MM.1S (cell line): Measurements from ENCODE around the gene MOXD1.

Experiments used
- DNase-seq: peaks from one replicate; pipeline ENCODE4 v3.0.0-alpha.2; 2015
- H2AFZ ChIP-seq: fragments of 300-600 bp; sonication (generic); 2 replicates; pipeline ENCODE4 v1.6.0; 2016; ENCODE audit warnings: antibody characterized with exemption, low read length
- H3F3A ChIP-seq: fragments of 300-600 bp; sonication (generic); 2 replicates; pipeline ENCODE4 v1.6.1; 2016; ENCODE audit warnings: mild to moderate bottlenecking, antibody characterized with exemption, low read length, moderate library complexity, mixed read lengths; ENCODE audit not compliant: insufficient read depth
- H3K27ac ChIP-seq: fragments of 300-600 bp; sonication (generic); 2 replicates; pipeline ENCODE4 v1.5.1; 2016; ENCODE audit warnings: mild to moderate bottlenecking, low read length
- H3K27me3 ChIP-seq: fragments of 300-600 bp; sonication (generic); replicated peaks from 2 replicates; pipeline ENCODE4 v1.6.0; 2016; ENCODE audit warnings: low read length; ENCODE audit not compliant: insufficient read depth
- H3K36me3 ChIP-seq: fragments of 300-600 bp; sonication (generic); replicated peaks from 2 replicates; pipeline ENCODE4 v1.6.1; 2016; ENCODE audit warnings: mild to moderate bottlenecking, low read length, mixed read lengths; ENCODE audit not compliant: insufficient read depth
- H3K4me1 ChIP-seq: fragments of 300-600 bp; sonication (generic); 2 replicates; pipeline ENCODE4 v1.6.1; 2016; ENCODE audit warnings: low read length, mixed read lengths
- H3K4me2 ChIP-seq: fragments of 300-600 bp; sonication (generic); 2 replicates; pipeline ENCODE4 v1.6.0; 2016; ENCODE audit warnings: low read depth, low read length
- H3K4me3 ChIP-seq: fragments of 300-600 bp; sonication (generic); 2 replicates; pipeline ENCODE4 v1.5.1; 2016; ENCODE audit warnings: low read length, mixed read lengths
- H3K79me2 ChIP-seq: fragments of 300-600 bp; sonication (generic); 2 replicates; pipeline ENCODE4 v1.6.1; 2016; ENCODE audit warnings: mixed run types, low read length, mixed read lengths
- H3K9ac ChIP-seq: fragments of 300-600 bp; sonication (generic); 2 replicates; pipeline ENCODE4 v1.6.1; 2016; ENCODE audit warnings: low read length, mixed read lengths
- H3K9me2 ChIP-seq: fragments of 300-600 bp; sonication (generic); replicated peaks from 2 replicates; pipeline ENCODE4 v1.6.1; 2016; ENCODE audit warnings: mild to moderate bottlenecking, low read length, mixed read lengths; ENCODE audit not compliant: insufficient read depth
- H3K9me3 ChIP-seq: fragments of 300-600 bp; sonication (generic); replicated peaks from 2 replicates; pipeline ENCODE4 v1.6.1; 2016; ENCODE audit warnings: mild to moderate bottlenecking, low read length, mixed read lengths; ENCODE audit not compliant: insufficient read depth
- H4K20me1 ChIP-seq: fragments of 300-600 bp; sonication (generic); 2 replicates; pipeline ENCODE4 v1.6.1; 2016; ENCODE audit warnings: mild to moderate bottlenecking, low read length, moderate library complexity, mixed read lengths; ENCODE audit not compliant: insufficient read depth
- CTCF ChIP-seq: fragments of 300-600 bp; sonication (generic); IDR thresholded peaks from 2 replicates; pipeline ENCODE4 v1.5.1; 2016; ENCODE audit warnings: antibody characterized with exemption, low read length, mixed read lengths
- EZH2 ChIP-seq: fragments of 300-600 bp; sonication (generic); optimal IDR thresholded peaks from 2 replicates; pipeline ENCODE3; 2017; ENCODE audit warnings: low read depth, mild to moderate bottlenecking, antibody characterized with exemption, low read length, mixed read lengths
- EZH2phosphoT487 ChIP-seq: fragments of 300-600 bp; sonication (generic); IDR thresholded peaks from 2 replicates; pipeline ENCODE4 v1.6.1; 2018; ENCODE audit warnings: antibody characterized with exemption, low read length

The MOXD1 gene

GRCh38 chr6:132391391-132392269 lies 9.6 kb downstream of the MOXD1 start:
- TF ChIP-seq CTCF (no peak), EZH2phosphoT487 (no peak), EZH2 (no peak)
- Histone ChIP-seq H2AFZ (no peak overlapping the region), H3K4me1 (no peaks in the 10 kb centered on the region), H3K4me2 (no peak overlapping the region), H3K36me3 (no peaks in the 10 kb centered on the region), H3K79me2 (no peaks in the 10 kb centered on the region), H3K9me2 (no peaks in the 10 kb centered on the region), H3F3A (no peaks in the 10 kb centered on the region), H3K9ac (no peak overlapping the region), H3K27me3 (no peaks in the 10 kb centered on the region), H3K27ac (no peak overlapping the region), H3K4me3 (no peak overlapping the region), H3K9me3 (no peaks in the 10 kb centered on the region), H4K20me1 (no peaks in the 10 kb centered on the region)
- DNase-seq = no peak

DNA sequence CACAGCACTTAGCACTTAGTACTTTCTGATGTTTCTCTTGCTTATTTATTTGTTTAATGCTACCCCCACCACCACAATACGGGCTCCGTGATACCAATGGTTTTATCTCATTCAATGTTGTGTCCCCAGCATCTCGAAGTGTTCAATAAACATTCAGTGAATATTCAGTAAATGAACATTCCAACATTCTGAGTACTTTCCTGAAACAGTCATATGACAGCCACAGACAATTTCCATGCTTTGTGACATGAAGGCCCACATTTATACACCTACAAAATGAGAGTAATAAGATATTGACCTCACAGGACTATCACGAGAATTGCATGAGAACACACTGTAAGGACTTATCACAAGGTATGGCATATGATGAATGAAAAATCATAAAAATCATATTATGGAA lies 10.8 kb downstream of the MOXD1 start:
- Histone ChIP-seq H3F3A (no peaks in the 10 kb centered on the region), H3K79me2 (no peaks in the 10 kb centered on the region), H3K36me3 (no peaks in the 10 kb centered on the region), H3K4me2 (no peak overlapping the region), H3K9me2 (no peaks in the 10 kb centered on the region), H3K9me3 (no peaks in the 10 kb centered on the region), H3K9ac (no peak overlapping the region), H3K4me1 (no peaks in the 10 kb centered on the region), H3K4me3 (no peak overlapping the region), H3K27me3 (no peaks in the 10 kb centered on the region), H3K27ac (no peak overlapping the region), H2AFZ (no peak overlapping the region), H4K20me1 (no peaks in the 10 kb centered on the region)
- TF ChIP-seq EZH2phosphoT487 = no peak
- no peak for DNase-seq

DNA sequence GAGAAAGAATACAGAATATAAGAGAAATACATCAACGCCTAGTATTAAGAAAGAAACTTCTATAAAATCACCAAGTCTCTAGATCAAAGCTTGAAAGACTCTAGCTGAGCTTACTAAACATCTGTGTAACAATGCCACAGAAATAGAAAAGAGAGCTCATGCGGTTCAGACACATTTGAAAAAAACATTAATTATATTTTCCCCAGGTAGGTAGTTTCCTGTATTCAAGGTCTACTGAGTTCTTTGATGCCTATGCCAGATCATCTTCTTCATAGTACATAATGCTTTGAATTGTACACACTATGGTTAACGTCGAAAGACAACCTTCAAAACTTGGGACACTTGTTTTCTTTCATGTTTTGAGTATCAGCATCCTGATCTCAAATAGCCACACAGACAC lies 11.3 kb downstream of the MOXD1 start:
- Histone ChIP-seq H3F3A (no peaks in the 10 kb centered on the region), H4K20me1 (no peaks in the 10 kb centered on the region), H3K4me2 (no peak overlapping the region), H3K4me3 (no peak overlapping the region), H3K9me2 (no peaks in the 10 kb centered on the region), H3K36me3 (no peaks in the 10 kb centered on the region), H2AFZ (no peak overlapping the region), H3K9me3 (no peaks in the 10 kb centered on the region), H3K27me3 (no peaks in the 10 kb centered on the region), H3K9ac (no peak overlapping the region), H3K79me2 (no peaks in the 10 kb centered on the region), H3K27ac (no peak overlapping the region), H3K4me1 (no peaks in the 10 kb centered on the region)
- no peak for TF ChIP-seq EZH2phosphoT487
- TF ChIP-seq EZH2 = no peak
- no peak for TF ChIP-seq CTCF
- no peak for DNase-seq

DNA sequence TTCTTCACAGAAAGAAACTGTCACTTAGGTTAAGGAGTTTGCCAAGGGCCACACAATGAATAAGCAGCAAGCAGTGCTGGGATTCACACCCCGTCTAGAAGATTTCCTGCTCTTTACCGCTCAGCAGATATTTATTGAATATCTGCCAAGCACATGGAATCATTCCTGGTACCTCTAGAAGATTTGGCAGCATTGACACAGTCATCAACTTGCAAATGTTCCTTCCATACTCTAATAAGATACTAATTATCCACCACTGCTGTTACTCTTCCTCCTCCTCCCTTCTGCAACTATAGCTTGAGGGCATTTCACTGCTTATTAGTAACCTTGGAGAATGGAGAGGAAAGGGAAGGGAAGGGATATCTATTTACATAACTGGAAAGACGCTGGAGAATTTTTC lies 13.0 kb downstream of the MOXD1 start:
- Histone ChIP-seq H3K4me2 (no peak overlapping the region), H3K36me3 (no peaks in the 10 kb centered on the region), H3K79me2 (no peaks in the 10 kb centered on the region), H4K20me1 (no peaks in the 10 kb centered on the region), H3F3A (no peaks in the 10 kb centered on the region), H3K4me1 (peaks cover 2% of the 10 kb centered on the region; the same call in 1 of the 2 replicates), H3K9ac (no peak overlapping the region), H3K4me3 (no peak overlapping the region), H3K9me2 (no peaks in the 10 kb centered on the region), H2AFZ (no peak overlapping the region), H3K9me3 (no peaks in the 10 kb centered on the region), H3K27ac (no peak overlapping the region), H3K27me3 (no peaks in the 10 kb centered on the region)
- TF ChIP-seq EZH2phosphoT487 (no peak), EZH2 (no peak), CTCF (no peak)
- no peak for DNase-seq
